Measurements from ENCODE around the gene PGC.

- TF ChIP-seq GATA2 (IDR thresholded peaks at IDR 0.05; ENCODE audit: low read depth, low read length) (no peak), GATA3 (IDR thresholded peaks at IDR 0.05; ENCODE audit: low read depth, low read length) (no peak)
Measured at GRCh38 chr6:41757931-41758640, 10.9 kb upstream of the PGC start.

Data from SH-SY5Y (cell line).